GM04504 (cell line): ENCODE results near the gene ZNF212.

Experiments used
- DNase-seq: peaks from one replicate; pipeline ENCODE4 v3.0.0-alpha.2; 2012; ENCODE audit warnings: low read depth

Gene ZNF212

DNA sequence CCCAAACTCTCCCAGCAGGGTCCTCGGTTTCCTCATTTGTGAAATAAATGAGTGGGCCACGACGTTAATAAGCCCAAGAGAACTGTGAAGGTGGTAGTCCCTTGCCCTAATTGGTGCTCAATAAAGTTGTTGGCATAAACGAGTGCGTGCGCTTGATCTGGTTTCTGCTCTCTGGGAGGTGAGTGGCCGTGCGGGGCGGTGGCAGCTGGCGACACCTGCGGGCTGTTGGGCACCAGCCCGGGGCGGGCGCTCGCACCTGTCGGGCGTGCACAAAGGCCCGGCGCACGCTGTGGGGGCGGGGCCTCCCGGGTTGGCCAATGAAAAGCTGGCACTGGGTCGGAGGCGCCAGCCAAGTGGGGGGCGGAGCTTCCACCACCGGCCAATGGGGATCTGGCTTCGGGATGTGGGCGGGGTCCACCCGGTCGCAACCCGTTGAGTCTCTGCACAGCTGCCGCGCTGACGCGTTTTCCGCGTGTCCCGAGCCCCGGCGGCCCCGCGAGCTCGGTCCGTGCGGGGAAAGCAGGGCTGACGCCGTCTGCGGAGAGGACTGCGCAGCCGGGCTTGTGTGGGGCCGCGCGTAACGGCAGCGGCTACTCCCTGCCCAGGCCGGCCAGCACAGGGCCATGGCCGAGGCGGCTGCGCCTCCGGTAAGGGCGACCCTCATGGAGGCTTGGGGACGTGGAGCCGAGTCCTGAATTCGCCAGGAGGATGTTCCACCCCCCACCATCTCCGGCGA, 45.6 kb downstream of the ZNF212 start:
- peak; percentile 73 for DNase-seq

DNA sequence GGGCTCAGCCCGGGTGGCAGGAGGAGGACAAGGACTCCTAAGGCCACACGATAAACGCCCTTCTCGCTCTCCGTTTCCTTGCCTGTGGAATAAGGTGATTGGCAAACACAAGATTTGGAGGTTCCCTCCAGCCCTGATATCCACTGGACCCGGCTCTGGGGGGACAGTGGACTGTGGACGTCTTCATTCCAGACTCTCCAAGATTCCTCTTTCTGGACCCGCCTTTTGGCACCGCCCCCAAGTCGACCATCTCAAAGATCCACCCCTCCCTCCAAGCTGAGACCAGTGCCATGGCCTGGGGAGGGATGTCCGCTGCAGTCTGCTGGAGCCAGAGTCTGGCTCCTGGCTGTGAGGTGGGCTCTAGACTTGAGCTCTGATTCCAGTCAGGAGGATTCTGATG, 46.2 kb downstream of the ZNF212 start:
- no peak for DNase-seq

DNA sequence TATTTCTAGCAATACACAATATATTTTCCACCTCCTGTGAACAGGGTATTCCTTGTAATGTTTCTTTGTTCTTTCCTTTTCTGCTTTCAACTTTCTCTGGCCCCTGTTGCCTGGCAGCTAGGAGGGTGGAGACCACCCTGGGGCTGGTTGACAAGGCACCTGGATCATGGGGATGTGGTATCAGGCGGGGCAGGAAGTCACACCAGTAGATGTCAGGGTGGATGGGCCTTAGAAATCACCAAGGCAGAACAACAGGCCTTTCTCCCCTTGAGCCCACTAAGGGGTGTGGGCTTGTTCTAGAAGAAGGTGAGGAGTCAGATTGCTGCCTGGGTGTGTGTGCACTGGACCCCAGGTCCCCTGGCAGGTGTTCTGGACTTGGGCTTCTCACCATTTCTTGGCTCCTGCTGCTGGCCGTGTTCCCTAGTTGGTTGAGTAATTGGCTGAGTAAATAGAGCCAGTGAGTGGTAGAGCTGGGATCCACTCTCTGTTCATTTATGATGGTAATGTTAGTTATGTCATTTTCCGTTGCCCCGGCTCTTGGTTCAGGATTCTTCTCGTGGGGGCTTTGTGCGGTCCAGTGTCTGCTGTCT, 47.5 kb downstream of the ZNF212 start:
- DNase-seq, result no peak

DNA sequence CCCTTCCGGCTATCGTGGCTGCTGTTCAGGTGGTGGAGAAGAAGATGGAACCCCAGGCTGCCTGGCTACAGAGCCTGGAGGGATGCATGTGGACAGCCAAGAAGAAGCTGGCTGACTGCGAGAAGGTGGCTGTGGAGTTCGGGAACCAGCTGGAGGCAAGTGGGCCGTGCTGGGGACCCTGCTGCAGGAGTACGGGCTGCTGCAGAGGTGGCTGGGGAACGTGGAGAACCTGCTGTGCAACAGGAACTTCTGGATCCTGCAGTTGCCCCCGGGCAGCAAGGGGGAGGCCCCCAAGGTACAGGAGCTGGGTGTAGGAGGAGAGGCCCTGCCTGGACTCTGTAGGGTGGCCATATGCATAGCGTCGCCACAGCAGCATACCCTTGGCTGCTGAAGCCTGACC, 48.2 kb downstream of the ZNF212 start:
- DNase-seq, result no peak

DNA sequence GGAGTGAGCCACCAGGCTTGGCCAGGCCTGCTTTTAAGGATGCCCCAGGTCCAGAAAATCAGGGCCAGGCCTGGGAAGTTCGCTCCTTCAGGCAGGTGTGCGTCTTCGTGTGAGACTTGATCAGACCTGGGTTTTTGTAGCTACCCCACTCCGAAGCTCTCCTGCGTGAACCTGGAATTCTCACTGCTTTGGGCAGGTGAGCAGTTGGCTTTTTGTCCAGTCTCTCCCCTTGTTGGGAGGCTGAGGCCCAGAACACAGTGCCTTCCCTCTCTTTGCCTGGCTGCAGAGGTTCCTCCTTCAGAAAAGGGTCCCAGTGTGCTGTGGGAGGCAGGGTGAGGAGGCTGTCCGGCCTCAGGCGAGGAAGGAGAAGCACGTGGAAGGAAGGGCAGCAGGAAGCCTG, 49.8 kb downstream of the ZNF212 start:
- no peak for DNase-seq

DNA sequence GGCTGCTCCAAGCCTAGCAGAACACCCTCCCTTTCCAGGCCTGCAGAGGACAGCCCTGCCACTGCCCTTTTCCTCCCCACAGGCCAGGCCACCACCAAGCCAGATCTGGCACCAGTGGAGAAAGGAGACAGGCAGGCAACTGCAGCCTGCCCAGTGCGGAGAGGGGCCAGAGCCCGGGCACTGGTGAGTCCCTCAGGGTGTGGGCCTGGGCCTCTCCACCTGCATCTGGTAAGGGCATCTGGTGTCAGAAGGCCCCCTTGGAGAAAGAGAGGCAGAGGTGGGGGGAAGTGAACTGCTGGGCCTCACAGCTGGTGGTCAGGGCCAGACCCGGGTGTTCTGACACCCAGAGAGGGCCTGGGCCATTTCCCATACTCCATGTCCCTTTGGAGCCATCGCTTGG, 50.4 kb downstream of the ZNF212 start:
- no peak for DNase-seq

DNA sequence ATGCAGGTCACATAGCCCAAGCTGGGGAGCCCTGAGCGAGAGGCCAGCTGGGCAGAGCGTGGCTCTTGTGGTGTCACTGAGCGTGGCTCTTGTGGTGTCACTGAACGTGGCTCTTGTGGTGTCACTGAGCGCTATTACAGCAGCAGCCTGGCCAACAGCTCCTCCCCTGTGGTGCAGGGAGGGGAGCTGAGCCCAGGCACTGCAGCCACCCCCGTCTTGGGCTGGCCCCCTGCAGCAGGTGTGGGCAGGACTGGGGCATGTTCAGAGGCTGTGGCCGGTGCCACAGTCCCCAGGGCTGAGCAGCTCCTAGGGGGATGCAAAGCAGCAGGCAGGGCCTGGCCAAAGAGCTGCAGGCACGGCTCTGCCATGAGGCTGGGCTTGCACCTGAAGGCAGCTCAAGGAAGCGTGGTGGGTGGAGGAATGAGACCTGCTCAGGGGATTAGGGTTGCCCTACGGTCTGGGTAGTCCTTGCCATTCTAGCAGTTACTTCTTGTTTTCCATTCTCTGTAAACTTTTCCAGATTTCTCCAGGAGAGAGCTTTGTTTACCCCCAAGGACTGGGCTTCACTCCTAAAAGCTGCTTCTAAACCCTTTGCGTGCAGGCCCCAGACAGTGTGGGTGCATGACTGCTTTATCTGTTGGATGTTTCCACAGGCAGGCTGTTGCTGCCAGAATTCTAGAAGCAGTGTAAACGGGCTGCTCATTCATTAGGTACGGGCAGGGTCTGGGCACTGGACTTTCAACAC, 51.8 kb downstream of the ZNF212 start:
- DNase-seq, result no peak

DNA sequence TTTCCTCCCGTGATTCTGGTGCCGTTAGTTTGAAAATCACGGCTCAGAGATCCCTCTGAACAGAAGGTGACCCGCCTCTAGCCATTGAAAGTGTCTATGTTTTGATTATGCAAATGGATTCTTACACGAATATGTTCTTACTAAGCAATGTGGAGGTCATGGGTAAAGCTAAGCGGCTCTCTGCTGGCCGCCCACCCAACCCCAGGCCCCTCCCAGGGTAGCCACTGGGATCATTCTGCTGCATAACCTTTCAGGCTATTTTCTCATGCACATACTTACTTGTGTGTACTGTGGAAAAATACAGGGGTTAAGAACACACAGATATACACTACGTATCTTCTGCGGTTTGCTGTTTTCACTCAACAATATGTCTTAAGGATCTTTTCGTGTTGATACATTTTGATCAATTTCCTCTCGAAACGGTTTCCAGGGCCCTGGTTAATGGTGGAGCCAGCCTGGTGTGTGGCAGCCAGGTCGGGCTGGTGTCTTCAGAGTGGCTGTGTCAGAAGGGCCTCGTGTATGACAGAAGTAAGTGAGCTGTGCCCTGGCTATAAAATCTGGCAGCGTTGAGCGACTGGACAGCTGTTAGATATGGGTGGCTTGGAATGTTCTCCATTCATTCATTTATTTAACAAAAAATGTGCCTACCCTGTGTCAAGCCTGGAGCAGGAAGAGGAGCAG, 52.5 kb downstream of the ZNF212 start:
- no peak for DNase-seq

DNA sequence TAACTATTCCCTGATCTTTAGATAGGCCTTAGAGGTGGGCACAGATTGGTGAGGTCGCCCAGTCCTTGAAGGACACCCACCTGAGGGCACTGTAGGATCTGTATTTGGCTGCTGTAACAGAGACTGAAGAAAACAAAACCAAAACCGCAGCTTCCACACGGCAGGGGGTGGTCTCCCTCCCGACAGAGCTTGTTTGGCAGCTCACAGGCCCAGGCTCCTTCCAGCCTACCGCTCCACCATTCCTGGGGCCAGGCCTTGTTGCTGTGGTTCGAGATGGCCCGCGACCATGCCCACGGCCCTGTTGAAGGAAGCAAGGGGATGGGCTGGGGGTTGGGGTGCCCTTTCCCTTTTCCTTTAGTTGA, 53.0 kb downstream of the ZNF212 start:
- DNase-seq, result no peak

DNA sequence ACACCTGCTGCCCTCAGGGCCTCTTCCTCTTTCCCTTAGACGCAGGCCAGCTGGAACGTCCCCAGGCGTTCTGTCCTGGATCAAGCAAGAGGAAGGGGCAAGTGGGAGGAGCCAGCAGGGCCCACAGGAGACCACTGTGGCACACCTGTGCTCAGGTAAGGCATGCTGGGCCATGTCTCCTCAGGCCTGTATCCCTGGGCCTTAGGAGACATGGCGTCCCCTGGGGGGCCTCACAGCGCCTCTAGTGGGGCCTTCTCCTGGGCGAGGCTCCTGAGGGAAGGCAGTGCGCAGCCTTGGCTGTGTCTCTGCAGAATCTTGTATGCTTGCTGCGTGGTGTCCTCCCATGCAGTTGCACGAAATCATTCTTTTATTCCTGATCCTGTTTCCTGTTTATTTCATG, 53.9 kb downstream of the ZNF212 start:
- DNase-seq, result no peak

DNA sequence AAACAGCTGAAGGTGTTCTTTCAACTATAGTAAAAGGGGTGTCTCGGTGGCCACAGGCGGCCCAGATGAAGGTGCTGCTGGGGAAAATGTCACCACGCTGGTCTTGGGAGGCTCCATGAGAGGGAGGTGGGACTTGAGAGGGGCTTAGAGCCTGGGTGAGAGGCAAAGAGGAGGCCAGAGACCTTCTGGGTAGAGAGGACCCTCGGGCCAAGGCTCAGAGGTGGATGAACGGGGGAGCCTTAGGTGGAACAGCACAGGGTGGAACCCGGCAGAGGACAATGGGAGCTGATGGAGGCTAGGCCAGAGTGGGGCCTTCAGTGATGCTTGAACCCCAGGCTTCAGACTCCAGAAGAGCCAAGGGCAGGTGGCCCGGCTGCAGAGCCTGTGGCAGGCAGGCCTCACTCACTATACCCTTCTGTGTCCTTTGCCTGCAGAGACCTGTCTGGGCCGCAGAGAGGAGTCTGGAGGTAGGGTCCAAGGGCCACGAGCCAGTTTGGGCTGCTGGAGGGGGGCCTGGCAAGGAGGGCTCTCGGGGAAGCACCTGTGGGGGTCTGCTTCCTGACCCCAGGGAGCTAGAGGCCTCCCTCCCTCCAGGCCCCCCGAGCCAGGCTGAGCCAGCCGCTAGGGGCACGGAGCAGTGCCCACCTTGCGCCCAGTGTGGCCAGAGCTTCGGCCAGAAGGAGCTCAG, 54.6 kb downstream of the ZNF212 start:
- DNase-seq, result no peak

DNA sequence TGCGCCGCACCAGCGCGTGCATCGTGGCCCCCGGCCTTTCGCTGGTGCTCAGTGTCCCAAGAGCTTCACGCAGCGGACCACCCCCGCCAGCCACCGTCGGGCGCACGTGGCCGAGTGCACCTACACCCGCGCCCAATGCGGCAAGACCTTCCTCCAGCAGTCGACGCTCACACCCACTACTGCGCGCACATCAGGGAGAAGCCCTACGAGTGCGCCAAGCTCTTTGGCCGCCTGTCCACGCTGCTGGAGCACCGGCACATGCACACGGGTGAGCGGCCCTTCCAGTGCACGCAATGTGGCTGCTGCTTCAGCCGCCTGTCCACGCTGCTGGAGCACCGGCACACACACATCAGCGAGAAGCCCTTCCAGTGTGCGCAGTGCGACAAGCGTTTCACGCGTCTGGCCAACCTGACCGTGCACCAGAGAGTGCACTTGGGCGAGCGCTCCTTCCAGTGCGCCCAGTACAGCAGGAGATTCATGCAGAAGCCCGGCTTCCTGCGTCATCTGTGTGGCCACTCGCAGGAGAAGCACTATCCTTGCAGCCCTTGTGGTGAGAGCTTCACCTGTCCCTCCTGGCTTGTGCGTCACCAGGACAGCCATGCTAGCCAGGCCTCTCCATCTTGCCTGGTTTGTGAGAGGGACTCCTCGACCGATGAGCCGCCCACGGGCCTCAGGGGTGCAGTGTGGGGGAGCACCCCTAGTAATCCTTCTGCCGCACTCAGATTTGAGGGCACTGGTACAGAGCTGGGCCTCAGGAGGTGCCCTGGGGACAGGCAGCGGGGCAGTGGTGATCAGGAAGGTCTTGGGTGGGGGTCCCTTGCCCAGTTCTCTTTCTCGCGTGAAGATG, 55.4 kb downstream of the ZNF212 start:
- DNase-seq, result no peak

DNA sequence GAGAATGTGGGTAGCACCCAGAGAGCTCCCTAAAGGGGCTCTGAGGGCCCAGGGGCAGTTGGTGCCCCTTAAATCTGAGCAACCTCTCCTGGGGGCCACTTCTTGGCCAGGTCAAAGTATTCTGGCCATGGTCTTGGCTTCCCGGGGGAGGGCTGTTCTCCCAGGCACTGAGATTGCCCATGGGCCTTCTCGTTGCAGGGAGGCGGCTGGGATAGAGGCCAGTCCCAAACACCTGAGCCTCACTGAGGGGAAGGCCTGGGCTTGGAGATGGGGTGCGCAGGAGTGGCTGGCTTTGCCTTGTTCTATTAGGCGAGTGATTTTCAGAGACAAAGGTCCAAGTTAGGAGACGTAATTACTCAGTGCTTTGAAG, 56.0 kb downstream of the ZNF212 start:
- no peak for DNase-seq

DNA sequence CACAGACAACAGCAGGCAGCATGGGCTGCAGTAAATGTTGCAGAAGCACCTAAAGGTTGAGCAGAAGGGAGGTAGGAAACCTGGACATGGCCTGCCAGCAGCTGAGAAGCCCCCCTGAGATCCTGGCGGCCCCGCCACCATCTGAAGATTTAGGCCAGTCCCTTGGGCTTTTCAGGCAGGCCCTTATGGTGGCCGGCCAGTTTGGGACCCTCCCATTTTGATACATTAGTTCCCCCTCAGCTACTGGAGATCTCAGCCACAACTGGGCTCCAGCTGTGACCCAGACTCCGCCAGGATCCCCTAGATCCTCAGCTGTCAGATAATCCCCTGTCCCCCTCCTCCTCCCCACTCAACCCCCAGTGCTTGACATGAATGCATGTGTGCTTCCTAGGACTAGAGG, 56.9 kb downstream of the ZNF212 start:
- no peak for DNase-seq

DNA sequence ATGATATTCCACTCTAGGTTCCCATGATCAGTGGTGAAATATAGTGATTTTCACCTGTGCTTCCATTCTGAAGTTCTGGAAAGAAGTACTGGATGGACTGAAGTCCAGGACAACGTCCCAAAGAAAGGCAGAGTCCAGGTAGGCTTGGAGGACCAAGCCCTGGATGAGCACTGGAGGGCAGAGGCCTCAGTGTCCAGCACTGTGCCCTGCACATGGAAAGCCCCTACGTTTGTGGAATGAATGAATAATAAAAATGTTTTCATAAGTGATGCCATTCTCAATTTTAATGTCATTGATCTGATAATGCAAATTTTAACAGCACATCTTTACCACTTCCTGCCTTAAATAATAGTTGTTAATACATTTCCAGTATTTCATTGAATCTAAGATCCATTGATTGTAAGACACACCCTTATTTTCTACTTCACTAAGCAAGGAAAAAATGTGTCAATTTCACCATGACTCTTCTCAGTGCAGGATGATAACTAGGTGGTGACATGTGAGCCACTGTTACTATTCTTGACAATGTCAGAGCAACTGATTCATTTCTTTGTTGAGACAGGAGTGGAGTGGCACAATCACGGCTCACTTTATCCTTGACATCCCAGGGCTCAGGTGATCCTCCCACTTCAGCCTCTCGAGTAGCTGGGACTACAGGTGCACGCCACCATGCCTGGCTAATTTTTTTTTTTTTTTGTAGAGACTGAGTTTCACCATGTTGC, 57.7 kb downstream of the ZNF212 start:
- no peak for DNase-seq

DNA sequence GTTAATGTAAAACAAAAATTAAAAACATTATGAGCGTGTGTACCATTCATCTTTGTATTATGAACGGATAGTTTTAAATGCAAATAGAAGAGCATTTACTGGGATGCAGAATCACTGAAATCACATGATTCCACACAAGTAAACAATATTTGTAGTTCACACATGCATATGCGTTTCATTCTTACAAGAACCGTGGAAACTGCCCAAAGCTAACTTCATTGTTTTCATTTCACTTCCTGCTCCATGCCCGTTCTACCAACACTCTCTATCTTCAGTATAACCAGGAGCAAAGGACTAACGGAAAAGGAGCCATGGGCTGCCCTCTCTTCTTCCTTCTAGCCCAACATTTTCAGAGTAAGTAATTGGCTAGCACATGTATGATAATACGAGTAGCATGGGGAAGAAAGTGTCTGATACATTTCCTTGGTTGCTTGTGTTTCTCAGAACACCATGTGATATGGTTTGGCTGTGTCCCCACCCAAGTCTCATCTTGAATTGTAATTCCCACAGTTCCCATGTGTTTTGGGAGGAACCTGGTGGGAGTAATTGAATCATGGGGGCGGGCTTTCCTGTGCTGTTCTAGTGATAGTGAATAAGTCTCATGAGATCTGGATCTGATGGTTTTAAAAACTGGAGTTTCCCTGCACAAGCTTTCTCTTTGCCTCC, 61.3 kb downstream of the ZNF212 start:
- no peak for DNase-seq

DNA sequence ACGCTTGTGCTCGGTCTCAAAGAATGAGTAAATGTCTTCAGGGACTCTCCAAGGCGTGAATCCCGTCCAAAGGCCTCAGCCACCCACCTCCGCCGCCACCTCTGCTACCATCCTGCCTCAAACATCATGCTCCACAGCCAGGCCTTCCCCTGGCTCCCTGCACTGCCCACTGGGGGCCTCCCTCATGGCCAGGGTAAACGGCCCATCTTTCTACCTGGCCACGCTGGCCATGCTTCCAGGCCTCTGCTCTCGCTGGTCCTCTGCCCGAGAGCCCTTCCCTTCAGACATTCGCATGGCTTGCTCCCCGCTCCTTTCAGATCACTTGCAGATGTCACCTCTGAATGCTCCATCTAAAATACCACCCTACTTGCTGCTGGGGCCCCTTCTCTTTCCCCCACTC, 62.8 kb downstream of the ZNF212 start:
- no peak for DNase-seq

DNA sequence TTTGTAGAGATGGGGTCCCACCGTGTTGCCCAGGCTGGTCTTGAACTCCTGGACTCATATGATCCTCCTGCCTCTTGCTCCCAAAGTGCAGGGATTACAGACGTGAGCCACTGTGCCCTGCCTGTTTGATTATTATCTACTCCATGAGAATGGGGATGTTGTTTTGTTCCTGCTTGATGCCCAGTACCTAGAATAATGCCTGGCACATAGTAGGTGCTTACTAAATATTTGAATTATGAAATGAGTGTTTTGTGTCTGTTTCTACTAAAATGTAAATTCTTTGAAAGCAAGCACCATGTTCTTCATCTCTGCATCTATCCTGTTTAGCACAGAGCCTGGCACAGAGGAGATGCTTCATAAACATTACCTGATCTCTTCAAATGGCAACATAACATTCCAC, 63.4 kb downstream of the ZNF212 start:
- DNase-seq, result no peak

DNA sequence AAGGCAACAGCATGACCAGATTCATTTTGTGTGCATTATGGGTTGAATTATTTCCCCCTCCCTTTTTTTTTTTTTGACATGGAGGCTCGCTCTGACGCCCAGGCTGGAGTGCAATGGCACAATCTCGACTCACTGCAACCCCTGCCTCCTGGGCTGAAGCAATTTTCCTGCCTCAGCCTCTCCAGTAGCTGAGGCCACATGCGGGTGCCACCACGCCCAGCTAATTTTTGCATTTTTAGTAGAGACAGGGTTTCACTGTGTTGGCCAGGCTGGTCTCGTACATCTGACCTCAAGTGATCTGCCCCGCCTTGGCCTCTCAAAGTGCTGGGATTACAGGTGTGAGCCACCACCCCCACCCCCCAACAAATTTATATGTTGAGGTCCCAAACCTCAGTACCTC, 64.6 kb downstream of the ZNF212 start:
- no peak for DNase-seq
